Left ventricle myocardium inferior (tissue), 1 donor: Measurements from ENCODE around the gene ZNF746. TPM values are rescaled to one million over a fixed set of nuclear protein-coding genes. Genes with fewer than 3 reads are reported as not detected.

Source experiments
- DNase-seq: peaks from one replicate; pipeline ENCODE4 v3.0.0-alpha.2; 2020
- H3K27ac ChIP-seq: fragments of 200-600 bp; replicated peaks from 2 replicates; pipeline ENCODE4 v1.8.0; 2021
- H3K27me3 ChIP-seq: fragments of 200-600 bp; 2 replicates; pipeline ENCODE4 v1.8.0; 2021; ENCODE audit warnings: low read depth
- H3K36me3 ChIP-seq: fragments of 200-600 bp; 2 replicates; pipeline ENCODE4 v1.8.0; 2021
- H3K4me1 ChIP-seq: fragments of 200-600 bp; 2 replicates; pipeline ENCODE4 v1.8.0; 2021
- H3K4me3 ChIP-seq: fragments of 200-600 bp; 2 replicates; pipeline ENCODE4 v1.8.0; 2021; ENCODE audit warnings: mild to moderate bottlenecking, moderate library complexity
- H3K9me3 ChIP-seq: fragments of 200-600 bp; replicated peaks from 2 replicates; pipeline ENCODE4 v1.8.0; 2021
- CTCF ChIP-seq: fragments of 200-600 bp; IDR thresholded peaks from 2 replicates; pipeline ENCODE4 v1.8.0; 2021; ENCODE audit warnings: antibody characterized with exemption, mild to moderate bottlenecking, borderline replicate concordance
- intact Hi-C: fragments of 100-400 bp; cut with micrococcal nuclease; formaldehyde crosslinking; loops from one replicate; pipeline ENCODE4 v1.11.0; 2022
- total RNA-seq: library from RNA; stranded (reverse); fragmentation: NEBNext Ultra II Directional; extraction: Animal tissue kit (Norgen Biotek cat#: 25700); gene quantifications from one replicate; pipeline ENCODE4 v1.2.1, GENCODE V29; 2021
- donor health status: DM: no; HTN: yes; CAD: no; lungs with severe emphysema.

The ZNF746 gene
- total RNA-seq, 1 donor from 2014 or later, result 7.4 TPM

- Histone ChIP-seq H3K36me3 (peaks cover 48% of the 10 kb centered on the region), H3K4me1 (no peaks in the 10 kb centered on the region), H3K4me3 (no peak overlapping the region), H3K27ac (no peak overlapping the region), H3K27me3 (no peaks in the 10 kb centered on the region), H3K9me3 (no peaks in the 10 kb centered on the region)
- intact Hi-C loops, result no loop called here
- no peak for TF ChIP-seq CTCF
- DNase-seq, result no peak
These were observed 54.7 kb downstream of the ZNF746 start for GRCh38 chr7:149442924-149443323.

GRCh38 chr7:149440222-149440621 lies 57.4 kb downstream of the ZNF746 start:
- Histone ChIP-seq H3K27me3 (no peaks in the 10 kb centered on the region), H3K4me3 (no peak overlapping the region), H3K4me1 (no peaks in the 10 kb centered on the region), H3K9me3 (no peaks in the 10 kb centered on the region), H3K36me3 (peaks cover 39% of the 10 kb centered on the region), H3K27ac (no peak overlapping the region)
- intact Hi-C loops, result no loop called here
- TF ChIP-seq CTCF, result no peak
- DNase-seq, result no peak

GRCh38 chr7:149436358-149436757 lies 61.3 kb downstream of the ZNF746 start:
- no peaks in the 10 kb centered on the region for H3K4me1 ChIP-seq
- intact Hi-C loops, result no loop called here
- no peak overlapping the region for H3K4me3 ChIP-seq
- H3K9me3 ChIP-seq, result no peaks in the 10 kb centered on the region
- TF ChIP-seq CTCF, result no peak
- no peaks in the 10 kb centered on the region for H3K27me3 ChIP-seq
- peaks cover 48% of the 10 kb centered on the region for H3K36me3 ChIP-seq
- DNase-seq, result no peak
- H3K27ac ChIP-seq, result no peak overlapping the region

GRCh38 chr7:149433124-149433523 lies 64.5 kb downstream of the ZNF746 start:
- no peak for TF ChIP-seq CTCF
- Histone ChIP-seq H3K36me3 (peaks cover 59% of the 10 kb centered on the region), H3K9me3 (no peaks in the 10 kb centered on the region), H3K4me1 (no peaks in the 10 kb centered on the region), H3K27me3 (no peaks in the 10 kb centered on the region), H3K4me3 (no peak overlapping the region), H3K27ac (no peak overlapping the region)
- intact Hi-C loops, result no loop called here
- DNase-seq, result no peak

- Histone ChIP-seq H3K4me3 (no peak overlapping the region), H3K27me3 (no peaks in the 10 kb centered on the region), H3K4me1 (no peaks in the 10 kb centered on the region), H3K36me3 (peaks cover 59% of the 10 kb centered on the region), H3K27ac (no peak overlapping the region), H3K9me3 (no peaks in the 10 kb centered on the region)
- no peak for DNase-seq
- no peak for TF ChIP-seq CTCF
- intact Hi-C loops, result no loop called here
These were observed 65.4 kb downstream of the ZNF746 start for GRCh38 chr7:149432121-149432691.
